ENCODE measurements around the gene SEPTIN10.
A peak's percentile ranks its signal among the peaks of the same experiment; 100 is the strongest.

Gene SEPTIN10

GRCh38 chr2:109521233-109522062 lies 92.3 kb downstream of the SEPTIN10 start:
- DNase-seq = no peak

DNA sequence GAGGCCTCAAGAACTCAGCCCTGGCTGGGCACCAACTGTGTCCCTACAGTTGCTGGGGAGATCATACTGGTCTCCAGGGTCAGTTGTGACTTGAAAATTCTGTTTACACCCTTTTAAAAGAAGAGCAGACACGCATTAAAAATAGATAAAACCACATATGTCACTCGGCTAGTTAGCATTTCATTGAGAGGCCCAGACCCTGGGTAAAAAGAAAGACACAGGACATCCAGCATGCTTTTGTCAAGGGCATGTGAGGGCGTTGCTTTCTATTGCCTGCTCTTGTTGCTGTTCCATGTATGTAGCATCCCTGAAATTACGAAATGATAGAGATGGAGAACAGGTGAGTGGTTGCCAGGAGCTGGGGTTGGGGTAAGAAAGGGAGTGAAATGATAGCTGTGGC lies 94.3 kb downstream of the SEPTIN10 start:
- no peak for DNase-seq

GRCh38 chr2:109517118-109517889 lies 96.5 kb downstream of the SEPTIN10 start:
- DNase-seq = no peak

GRCh38 chr2:109516445-109517117 lies 97.2 kb downstream of the SEPTIN10 start:
- no peak for DNase-seq

GRCh38 chr2:109514857-109515256 lies 98.9 kb downstream of the SEPTIN10 start:
- no peak for DNase-seq

DNA sequence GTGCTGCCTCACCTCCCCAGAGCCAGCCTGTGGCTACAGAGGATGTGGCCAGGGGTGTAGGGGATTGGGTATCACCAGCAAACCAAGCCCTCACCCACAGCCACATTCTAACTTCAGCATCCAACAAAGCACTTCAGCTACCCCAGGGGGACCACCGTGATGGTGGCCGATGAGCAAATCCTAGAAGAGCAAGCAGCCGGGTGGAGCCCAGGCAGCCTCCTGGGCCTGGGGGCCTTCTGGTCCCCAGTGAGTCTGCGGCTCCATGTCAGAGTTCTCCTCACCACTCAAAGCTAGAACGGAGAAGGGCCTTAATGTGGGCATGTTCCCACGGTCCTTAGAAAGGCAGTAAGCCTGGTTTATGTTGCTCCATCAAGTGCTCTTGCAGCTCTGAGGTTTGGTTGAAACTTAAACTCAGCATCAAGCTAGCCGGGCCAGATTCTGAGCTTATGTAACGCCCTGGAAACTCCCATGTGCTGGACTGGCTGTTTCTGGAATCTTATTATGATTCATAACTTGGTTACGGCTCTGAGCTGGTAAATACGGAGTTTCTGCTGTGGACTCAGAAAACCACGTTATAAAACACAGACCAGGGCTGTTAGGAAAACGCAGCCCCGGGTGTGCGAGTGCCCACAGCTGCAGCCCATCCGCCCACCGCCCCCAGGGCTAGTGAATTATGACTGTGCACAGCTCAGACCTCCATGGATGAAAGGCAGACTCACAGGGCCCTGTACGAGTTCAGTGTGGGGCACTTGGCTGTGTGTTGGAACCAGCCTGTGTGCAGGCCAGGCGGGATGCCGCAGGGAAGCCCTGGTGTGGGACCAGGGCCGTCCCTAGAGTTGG lies 99.8 kb downstream of the SEPTIN10 start:
- DNase-seq = no peak

DNA sequence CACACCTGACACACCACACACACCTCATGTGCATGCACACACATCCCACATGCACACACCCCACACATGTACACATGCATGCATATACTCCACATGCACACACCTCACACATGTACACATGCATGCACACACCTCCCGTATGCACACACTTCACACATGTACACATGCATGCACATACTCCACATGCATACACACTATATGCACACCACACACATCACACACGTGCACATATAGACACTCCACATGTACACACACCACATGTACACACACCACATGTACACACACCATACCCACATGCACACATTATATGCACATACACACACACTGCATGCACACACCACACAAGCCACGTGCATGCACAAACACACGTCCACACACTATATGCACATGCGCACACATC lies 100.5 kb downstream of the SEPTIN10 start:
- DNase-seq = no peak

GRCh38 chr2:109512076-109512475 lies 101.7 kb downstream of the SEPTIN10 start:
- no peak for DNase-seq

- DNase-seq = no peak
Measured at GRCh38 chr2:109511168-109511567, 102.6 kb downstream of the SEPTIN10 start.

- peak; percentile 73 to 78 for DNase-seq
Measured at GRCh38 chr2:109510136-109511028, 103.4 kb downstream of the SEPTIN10 start.

GRCh38 chr2:109508556-109508955 lies 105.2 kb downstream of the SEPTIN10 start:
- no peak for DNase-seq

DNA sequence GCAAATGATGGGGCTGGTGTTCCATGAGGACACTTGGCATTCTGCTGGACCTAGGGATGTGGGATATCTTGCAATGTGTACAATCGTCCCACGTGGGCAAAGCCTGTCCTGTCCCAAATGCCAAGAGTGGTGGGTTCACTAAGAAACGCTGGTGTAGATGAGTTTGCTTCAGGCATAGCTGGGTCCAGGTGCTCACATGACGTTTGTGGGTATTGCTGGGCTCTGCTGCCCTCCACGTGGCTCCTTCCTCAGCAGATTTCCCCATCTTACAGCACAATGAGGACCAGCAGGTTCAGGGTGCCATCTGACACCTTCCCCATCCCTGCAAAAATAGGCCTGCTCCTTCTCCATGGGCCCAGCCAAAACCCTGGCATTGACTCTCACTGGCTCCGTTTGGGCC lies 105.9 kb downstream of the SEPTIN10 start:
- DNase-seq = no peak

DNA sequence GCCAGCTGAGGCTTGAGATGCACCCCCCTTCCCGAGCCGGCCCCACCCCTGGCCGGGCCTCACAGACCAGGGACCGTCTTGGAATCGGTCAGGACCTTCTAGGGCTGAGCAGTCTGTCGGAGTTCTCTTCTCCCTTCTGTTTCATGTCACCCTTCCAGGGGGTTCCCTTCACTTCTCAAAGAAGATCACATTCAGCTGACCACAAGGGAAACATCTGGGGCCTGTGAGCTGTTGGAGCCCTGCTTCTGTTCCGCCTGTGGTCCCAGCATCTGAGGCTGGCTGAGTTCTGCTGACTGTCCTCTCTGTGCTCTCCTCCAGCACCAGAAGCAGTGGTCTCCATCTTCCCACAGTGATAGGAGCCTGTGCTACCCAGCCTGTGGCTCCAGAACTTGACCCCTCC lies 106.5 kb downstream of the SEPTIN10 start:
- DNase-seq = no peak

- no peak for DNase-seq
Measured at GRCh38 chr2:109503191-109503590, 110.6 kb downstream of the SEPTIN10 start.

DNA sequence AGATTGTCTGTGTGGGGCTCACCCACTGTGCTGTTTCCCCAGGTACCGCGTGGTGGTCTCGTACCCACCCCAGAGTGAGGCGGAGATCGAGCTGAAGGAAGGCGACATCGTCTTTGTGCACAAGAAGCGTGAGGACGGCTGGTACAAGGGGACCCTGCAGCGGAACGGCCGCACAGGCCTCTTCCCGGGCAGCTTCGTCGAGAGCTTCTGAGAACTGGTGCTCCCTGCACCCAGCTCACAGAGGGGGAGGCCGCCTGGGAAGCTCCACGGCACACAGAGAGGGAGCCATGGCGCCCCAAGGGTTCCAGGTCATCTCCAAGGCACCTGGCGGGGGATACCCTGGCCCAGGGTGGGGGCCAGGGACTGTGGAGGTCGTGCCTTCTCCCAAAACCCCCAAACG lies 112.3 kb downstream of the SEPTIN10 start:
- no peak for DNase-seq

- DNase-seq = no peak
Measured at GRCh38 chr2:109500910-109501309, 112.9 kb downstream of the SEPTIN10 start.

DNA sequence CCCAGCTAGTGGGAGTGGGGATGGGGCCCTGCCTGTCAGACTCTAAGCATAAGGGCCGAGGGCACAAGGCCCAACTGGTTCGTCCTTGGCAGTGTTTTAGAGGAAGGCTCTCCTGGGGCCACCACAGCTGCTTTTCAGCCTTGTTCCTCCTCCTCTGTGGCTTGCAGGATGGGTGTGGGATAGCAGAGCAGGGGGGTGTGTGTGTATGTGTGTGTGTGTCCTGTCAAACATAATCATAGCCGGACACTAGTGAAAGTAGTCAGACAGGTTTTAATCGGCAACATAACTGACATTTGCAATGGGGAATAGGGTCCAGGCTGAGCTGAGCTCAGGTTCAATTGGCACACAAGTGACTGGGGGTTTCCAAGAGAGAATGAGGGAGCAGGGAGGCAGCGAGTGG lies 114.2 kb downstream of the SEPTIN10 start:
- no peak for DNase-seq

- no peak for DNase-seq
Measured at GRCh38 chr2:109498906-109499305, 114.9 kb downstream of the SEPTIN10 start.

DNA sequence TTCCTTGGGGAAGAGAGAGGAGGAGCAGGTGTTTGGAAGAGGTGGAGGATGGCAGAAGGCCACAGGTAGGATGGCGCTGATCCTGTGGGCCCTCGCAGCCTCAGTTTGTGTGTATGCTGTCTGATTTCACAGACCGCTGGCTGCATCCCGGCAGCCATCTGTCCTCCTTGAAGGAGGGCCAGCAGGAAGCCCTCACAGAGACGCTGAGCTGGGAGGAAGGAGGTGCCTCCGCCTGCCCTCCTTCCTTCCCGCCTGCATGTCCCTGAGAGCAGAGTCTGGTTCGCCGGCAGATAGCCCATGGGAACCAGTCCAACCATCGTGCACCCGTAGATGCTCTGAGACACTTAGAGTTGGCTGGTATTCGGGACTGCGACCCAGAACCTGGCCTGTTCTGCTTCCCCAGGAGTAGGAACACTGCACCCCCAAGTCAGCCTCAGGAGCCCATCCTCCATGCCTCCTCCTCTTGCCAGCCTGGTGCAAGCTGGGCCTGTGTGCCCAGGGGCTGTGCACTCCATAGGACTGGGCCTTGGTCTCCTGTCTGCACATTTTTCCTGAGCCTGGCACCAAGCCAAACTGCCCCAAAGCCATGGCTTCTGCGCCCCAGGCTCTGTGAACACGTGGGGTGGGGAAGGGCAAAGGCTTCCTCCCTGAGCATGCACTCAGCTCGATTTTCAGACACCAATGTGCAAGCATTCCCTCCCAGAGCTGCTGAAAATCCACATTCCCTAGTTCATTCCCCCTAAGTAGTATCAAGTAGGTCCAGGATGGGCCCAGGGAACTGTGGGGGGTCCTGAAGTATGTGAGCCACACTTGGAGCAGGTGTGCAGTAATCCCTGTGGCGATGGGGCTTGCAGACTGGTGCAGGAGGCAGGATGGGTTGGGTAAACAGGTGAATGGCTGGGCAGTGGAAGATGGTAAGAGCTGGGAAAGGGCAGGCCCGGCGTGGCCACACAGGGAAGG lies 115.6 kb downstream of the SEPTIN10 start:
- DNase-seq = no peak

DNA sequence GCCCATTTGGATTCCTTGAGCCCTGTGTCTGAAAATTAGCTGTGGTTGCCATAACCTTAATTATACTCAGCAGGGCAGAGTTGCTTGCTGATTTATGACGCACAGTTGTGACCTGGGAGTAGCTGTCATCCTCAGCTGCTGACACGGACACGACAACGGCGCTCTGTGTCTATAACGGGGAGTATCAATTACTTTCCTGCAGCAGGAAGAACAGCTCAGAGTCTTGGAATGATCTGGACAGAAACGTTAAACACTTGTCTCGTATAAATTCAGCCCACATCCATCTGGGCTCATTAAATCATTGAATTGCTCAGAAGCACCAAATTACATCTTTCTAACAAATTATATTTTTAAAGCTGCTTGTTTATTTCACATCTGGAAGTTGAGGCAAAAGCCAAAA lies 116.3 kb downstream of the SEPTIN10 start:
- DNase-seq = no peak
